ENCODE data around the gene ZNF222.

ZNF222 gene

DNA sequence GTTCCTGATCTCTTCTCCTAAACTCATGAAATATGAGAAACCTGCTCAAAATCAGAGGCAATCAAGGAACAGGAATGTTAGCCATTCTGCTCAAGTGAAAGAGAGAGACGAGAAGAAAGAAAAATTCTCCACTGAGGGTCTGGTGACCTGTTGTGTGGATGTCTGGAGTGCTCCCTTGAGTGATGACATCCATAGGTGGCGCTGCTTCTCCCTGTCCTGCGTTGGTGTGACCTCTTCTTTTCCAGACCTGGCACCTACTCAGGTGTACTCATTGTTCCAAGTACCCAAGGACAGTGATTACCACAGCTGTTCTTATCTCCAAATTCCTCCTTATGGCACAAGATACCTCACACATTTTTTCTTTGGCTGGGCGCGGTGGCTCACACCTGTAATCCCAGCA is 30.7 kb downstream of the ZNF222 start:
- no peak for DNase-seq

DNA sequence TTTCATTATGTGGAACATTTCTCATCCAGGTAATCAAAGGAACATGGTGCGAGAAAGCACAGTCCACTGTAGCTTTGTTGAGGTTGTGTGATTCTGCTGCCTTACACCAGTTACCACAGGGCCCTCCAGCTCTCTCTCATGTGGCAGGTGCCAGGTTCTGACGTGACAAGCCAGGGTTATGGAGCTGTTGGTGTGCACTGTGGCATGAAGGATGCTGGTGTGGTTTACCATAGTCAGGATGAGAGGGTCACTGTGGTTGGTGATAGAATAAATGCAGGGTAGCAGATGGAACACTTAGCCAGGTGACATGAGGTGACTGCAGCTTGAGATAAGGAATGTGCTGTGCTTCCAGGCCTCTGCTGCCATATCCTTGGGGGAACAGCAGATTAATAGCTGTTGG is 34.0 kb downstream of the ZNF222 start:
- no peak for DNase-seq

DNA sequence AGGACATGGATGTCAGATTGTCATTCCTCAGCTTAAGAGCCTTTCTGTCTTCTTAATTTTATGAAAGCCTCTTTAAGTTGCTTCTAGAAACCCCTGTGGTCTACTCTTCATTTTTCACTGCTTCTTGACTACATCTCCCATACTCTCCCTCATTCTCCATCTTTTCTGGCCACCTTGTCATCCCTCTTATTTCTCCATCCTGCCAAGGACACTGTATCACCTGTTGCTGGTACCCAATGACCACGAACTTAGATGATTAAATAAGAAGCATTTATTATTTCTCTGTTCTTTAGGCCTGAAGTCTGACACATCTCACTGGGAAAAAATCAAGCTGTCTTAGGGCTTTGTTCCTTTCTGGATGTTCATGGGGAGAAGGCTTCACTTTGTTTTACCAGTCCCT is 35.9 kb downstream of the ZNF222 start:
- DNase-seq = no peak

DNA sequence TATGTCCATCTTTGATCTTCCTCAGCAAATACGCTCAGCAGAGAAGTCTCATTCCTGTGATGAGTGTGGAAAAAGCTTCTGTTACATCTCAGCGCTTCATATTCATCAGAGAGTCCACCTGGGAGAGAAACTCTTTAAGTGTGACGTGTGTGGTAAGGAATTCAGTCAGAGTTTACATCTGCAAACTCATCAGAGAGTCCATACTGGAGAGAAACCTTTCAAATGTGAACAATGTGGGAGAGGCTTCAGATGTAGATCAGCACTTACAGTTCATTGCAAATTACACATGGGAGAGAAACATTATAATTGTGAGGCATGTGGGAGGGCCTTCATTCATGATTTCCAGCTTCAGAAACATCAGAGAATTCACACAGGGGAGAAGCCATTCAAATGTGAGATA is 41.1 kb downstream of the ZNF222 start:
- DNase-seq = no peak

DNA sequence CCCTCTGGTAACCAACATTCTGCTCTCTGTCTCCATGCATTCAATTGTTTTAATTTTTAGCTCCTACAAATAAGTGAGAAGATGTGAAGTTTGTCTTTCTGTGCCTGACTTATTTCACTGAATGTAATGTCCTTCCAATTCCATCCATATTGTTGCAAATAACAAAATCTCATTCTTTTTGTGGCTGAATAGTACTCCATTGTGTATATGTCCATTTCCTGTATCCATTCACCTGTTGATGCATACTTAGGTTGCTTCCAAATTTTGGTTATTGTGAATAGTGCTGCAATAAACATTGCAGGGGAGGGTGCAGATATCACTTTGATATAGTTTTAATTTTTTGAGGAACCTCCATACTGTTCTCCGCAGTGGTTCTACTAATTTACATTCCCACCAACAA is 44.2 kb downstream of the ZNF222 start:
- DNase-seq = no peak

DNA sequence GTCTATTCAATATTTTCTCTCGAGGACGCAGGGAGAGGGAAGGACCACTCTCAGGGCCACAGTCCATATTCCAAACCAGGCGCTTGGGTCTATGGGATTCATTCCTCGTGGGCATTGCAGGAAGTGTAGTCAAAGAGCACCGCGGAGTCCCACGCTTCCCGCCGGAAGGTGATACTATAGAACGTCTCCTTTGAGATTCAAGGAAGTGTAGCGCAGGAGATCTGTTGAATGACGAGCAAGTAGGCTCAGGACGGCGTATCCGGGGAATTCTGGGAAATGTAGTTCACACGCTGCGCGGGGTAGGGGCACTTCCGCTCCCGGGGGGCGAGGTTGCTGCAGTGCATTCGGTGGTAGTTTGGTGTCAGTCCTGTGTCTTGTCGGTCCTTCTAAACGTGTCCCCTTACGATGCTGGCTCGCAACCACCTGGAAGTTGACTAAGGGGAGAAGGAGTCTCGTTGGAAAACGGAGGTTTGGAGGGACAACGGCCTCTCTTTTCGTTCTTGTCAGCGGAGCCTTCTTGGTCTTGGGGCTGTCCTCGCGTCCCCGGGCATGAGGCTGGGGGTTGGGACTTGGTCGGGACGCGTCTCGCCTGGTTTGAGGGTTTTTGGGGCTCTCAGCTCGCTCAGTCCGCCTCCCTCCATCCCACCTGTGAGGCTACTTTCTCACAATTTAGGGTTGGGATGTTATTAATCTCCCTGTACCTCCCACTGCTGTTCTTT is 46.8 kb downstream of the ZNF222 start, which contains the start of gene ZNF284:
ZNF284 (plus strand) TSS at position 336 of the 719 bp plus-strand sequence. CDS start 4,231 bp downstream, outside the sequence.
- peak; percentile 87 for DNase-seq

DNA sequence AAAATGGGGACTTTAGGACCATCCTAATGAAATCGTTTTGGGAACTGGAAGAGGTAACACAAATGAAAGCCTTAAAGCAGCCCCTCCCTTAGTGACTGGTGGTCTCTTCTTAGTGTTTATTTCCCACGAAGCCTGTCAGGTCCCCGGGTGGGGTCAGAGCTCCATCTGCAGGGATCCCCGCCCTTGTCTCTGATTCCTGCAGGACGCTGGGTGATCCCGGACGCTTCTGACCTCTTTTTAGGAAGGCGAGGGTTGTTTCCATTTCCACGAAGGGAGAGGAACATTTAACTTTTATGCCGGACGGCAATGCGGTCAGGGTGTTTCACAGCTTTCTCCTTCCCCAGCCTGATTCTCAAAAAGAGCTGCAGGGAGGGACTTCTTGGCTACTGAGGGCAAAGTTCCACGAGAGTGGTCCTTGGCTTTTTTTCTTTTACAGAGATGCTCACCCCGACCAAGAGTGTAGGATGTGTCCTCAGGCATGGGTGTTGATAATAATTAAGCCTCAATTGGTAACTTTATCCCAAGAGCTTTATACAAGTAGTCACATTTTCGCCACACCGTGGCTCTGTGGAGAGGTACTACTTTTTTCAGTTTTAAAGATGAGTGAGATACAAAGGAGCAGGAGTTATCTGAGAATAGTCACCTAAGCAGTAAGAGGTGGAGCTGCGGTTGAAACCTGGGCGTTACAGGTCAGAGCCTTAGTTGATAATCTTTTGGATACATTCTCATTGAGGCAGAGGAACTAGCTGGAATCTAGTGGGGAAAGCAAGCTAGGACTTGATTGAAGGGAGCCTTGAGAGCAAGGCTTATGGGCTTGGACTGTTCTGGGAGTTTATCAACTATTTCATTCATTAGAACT is 47.6 kb downstream of the ZNF222 start:
- peak; percentile 3 for DNase-seq

DNA sequence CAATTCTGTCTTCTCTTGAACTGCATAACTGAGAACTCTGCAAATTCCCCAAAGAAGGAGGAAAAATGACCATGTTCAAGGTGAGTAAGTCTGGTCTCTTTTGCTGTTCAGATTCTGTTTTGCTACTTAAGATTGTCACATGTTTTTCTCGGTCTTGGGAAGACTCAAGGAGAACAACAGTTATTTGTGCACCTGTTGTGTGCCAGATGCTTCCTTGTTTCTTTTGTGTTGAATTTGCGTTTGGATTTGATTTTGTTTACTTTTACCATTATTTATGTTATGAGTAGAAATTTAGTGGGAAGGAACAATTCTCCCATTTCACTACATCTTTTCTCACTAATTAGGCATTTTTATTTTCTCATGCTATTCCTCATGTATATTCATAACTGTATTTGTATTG is 51.1 kb downstream of the ZNF222 start:
- no peak for DNase-seq

Data from suppressor macrophage treated with lipopolysaccharide for 4 hours (primary cell).